HL-60 (cell line): ENCODE results near the gene TTC22.

Source experiments
- DNase-seq, 2 experiments: peaks; one replicate each; pipeline ENCODE4 v3.0.0-alpha.2; 2010 to 2020; ENCODE audit warnings: low read depth in 1 of 2, low spot score in 1 of 2
- H3K27ac ChIP-seq: fragments of 250-450 bp; sonication (Bioruptor Pico); replicated peaks from 2 replicates; pipeline ENCODE4 v1.5.1; 2020; ENCODE audit warnings: mild to moderate bottlenecking, moderate library complexity
- H3K27me3 ChIP-seq: fragments of 250-450 bp; sonication (Bioruptor Pico); 2 replicates; pipeline ENCODE4 v1.5.1; 2021; ENCODE audit warnings: mild to moderate bottlenecking, moderate library complexity; ENCODE audit not compliant: insufficient read depth, poor library complexity, severe bottlenecking
- H3K4me3 ChIP-seq: replicated peaks from 2 replicates; pipeline ENCODE4 v1.5.1; 2011; ENCODE audit warnings: mild to moderate bottlenecking, control low read depth, low read length; ENCODE audit not compliant: insufficient read depth
- GABPA ChIP-seq: IDR thresholded peaks from 2 replicates; pipeline ENCODE4 v1.6.1; 2012; ENCODE audit warnings: low read depth
- POLR2AphosphoS5 ChIP-seq: IDR thresholded peaks from 2 replicates; pipeline ENCODE4 v1.6.1; 2012; ENCODE audit warnings: low read depth
- REST ChIP-seq: IDR thresholded peaks from 2 replicates; pipeline ENCODE4 v1.6.1; 2012; ENCODE audit warnings: low read depth; ENCODE audit not compliant: insufficient replicate concordance
- SPI1 ChIP-seq: IDR thresholded peaks from 2 replicates; pipeline ENCODE4 v1.6.1; 2012; ENCODE audit warnings: low read depth, mild to moderate bottlenecking, borderline replicate concordance
- TF ChIP-seq, protein P1 (sequence below): IDR thresholded peaks from one replicate; pipeline ENCODE4 v1.5.1; 2011; ENCODE audit warnings: low read length, control low read depth, inconsistent platforms; ENCODE audit not compliant: insufficient read depth

TTC22 gene

GRCh38 chr1:54846301-54846700 lies 45.2 kb upstream of the TTC22 start:
- Histone ChIP-seq H3K27ac (no peak overlapping the region), H3K4me3 (no peak overlapping the region), H3K27me3 (no peaks in the 10 kb centered on the region)
- no peak for DNase-seq
- TF ChIP-seq SPI1 (no peak), REST (no peak), GABPA (no peak), POLR2AphosphoS5 (peak; percentile 54)

GRCh38 chr1:54845772-54846171 lies 44.6 kb upstream of the TTC22 start:
- DNase-seq: no peak
- Histone ChIP-seq H3K4me3 (no peak overlapping the region), H3K27ac (no peak overlapping the region), H3K27me3 (no peaks in the 10 kb centered on the region)
- TF ChIP-seq SPI1 (no peak), REST (no peak), GABPA (no peak), POLR2AphosphoS5 (no peak)
- TF ChIP-seq, protein P1, sequence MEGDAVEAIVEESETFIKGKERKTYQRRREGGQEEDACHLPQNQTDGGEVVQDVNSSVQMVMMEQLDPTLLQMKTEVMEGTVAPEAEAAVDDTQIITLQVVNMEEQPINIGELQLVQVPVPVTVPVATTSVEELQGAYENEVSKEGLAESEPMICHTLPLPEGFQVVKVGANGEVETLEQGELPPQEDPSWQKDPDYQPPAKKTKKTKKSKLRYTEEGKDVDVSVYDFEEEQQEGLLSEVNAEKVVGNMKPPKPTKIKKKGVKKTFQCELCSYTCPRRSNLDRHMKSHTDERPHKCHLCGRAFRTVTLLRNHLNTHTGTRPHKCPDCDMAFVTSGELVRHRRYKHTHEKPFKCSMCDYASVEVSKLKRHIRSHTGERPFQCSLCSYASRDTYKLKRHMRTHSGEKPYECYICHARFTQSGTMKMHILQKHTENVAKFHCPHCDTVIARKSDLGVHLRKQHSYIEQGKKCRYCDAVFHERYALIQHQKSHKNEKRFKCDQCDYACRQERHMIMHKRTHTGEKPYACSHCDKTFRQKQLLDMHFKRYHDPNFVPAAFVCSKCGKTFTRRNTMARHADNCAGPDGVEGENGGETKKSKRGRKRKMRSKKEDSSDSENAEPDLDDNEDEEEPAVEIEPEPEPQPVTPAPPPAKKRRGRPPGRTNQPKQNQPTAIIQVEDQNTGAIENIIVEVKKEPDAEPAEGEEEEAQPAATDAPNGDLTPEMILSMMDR: no peak

- DNase-seq: no peak
- TF ChIP-seq POLR2AphosphoS5 (no peak), SPI1 (no peak), REST (no peak), GABPA (no peak)
- TF ChIP-seq, protein P1: no peak
- Histone ChIP-seq H3K4me3 (no peak overlapping the region), H3K27ac (no peak overlapping the region), H3K27me3 (no peaks in the 10 kb centered on the region)
These were observed 43.4 kb upstream of the TTC22 start for GRCh38 chr1:54844564-54844963.

- H3K4me3 ChIP-seq: no peak overlapping the region
- H3K27ac ChIP-seq: no peak overlapping the region
- TF ChIP-seq, protein P1: no peak
- DNase-seq: no peak
- H3K27me3 ChIP-seq: no peaks in the 10 kb centered on the region
These were observed 42.3 kb upstream of the TTC22 start for GRCh38 chr1:54843449-54843848.
